LNCAP (cell line): ENCODE results near the gene MKKS.

ENCODE experiments used
- CTCF ChIP-seq: fragments of 450-650 bp; IDR thresholded peaks from 2 replicates; pipeline ENCODE4 v1.5.1; 2017; ENCODE audit warnings: mild to moderate bottlenecking

MKKS gene

GRCh38 chr20:10362674-10363073 is 71.3 kb downstream of the MKKS start:
- no peak for TF ChIP-seq CTCF

- no peak for TF ChIP-seq CTCF
Measured at GRCh38 chr20:10360878-10361277, 73.1 kb downstream of the MKKS start.

GRCh38 chr20:10359621-10360040 is 74.4 kb downstream of the MKKS start:
- no peak for TF ChIP-seq CTCF

GRCh38 chr20:10357974-10358373 is 76.0 kb downstream of the MKKS start:
- peak; percentile 14; the same call in 1 of the 2 replicates for TF ChIP-seq CTCF

GRCh38 chr20:10357061-10357708 is 76.8 kb downstream of the MKKS start:
- no peak for TF ChIP-seq CTCF

GRCh38 chr20:10356628-10357027 is 77.4 kb downstream of the MKKS start:
- TF ChIP-seq CTCF = no peak

- TF ChIP-seq CTCF = no peak
Measured at GRCh38 chr20:10352934-10353824, 80.8 kb downstream of the MKKS start.
